PC-3 (cell line): ENCODE data around the gene UBA3.

Experiments used
- CTCF ChIP-seq: fragments of 300-600 bp; sonication (generic); conservative IDR thresholded peaks from 2 replicates; pipeline ENCODE4 v1.5.1; 2017; ENCODE audit warnings: antibody characterized with exemption, low read depth, mild to moderate bottlenecking, low read length
- EZH2phosphoT487 ChIP-seq: fragments of 300-600 bp; sonication (generic); IDR thresholded peaks from 2 replicates; pipeline ENCODE4 v1.6.1; 2018; ENCODE audit warnings: mild to moderate bottlenecking, antibody characterized with exemption, low read length, borderline replicate concordance

GRCh38 chr3:69094467-69095205 lies 14.5 kb upstream of the UBA3 start:
- TF ChIP-seq CTCF (no peak), EZH2phosphoT487 (no peak)
